HG03575 (cell line): ENCODE results near the gene PDE10A.
"Not testable (repeated sequence)": the region's sequence is repeated elsewhere in the genome, so short reads cannot be mapped to it uniquely, and the experiment has no call there.

Experiments used
- ATAC-seq: cut with Tn5 transposase; IDR thresholded peaks from one replicate; pipeline ENCODE4 v1.9.1; 2021; ENCODE audit not compliant: unreplicated experiment, insufficient number of reproducible peaks, low FRiP score; ENCODE audit errors: extremely low read depth

The PDE10A gene

GRCh38 chr6:165573671-165574070, 89.4 kb downstream of the PDE10A start:
- no peak for ATAC-seq

GRCh38 chr6:165571721-165572132, 91.3 kb downstream of the PDE10A start:
- ATAC-seq: peak; percentile 88

GRCh38 chr6:165571068-165571682, 91.9 kb downstream of the PDE10A start:
- ATAC-seq: no peak

GRCh38 chr6:165568326-165568725, 94.7 kb downstream of the PDE10A start:
- ATAC-seq: no peak

GRCh38 chr6:165566088-165566828, 96.8 kb downstream of the PDE10A start:
- no peak for ATAC-seq

- ATAC-seq: no peak
These were observed 100.5 kb downstream of the PDE10A start for GRCh38 chr6:165562421-165563090.

GRCh38 chr6:165559632-165560031, 103.4 kb downstream of the PDE10A start:
- no peak for ATAC-seq

- ATAC-seq: not testable (repeated sequence)
These were observed 104.9 kb downstream of the PDE10A start for GRCh38 chr6:165558097-165558496.

- ATAC-seq: no peak
These were observed 105.4 kb downstream of the PDE10A start for GRCh38 chr6:165557674-165558073.

GRCh38 chr6:165556116-165556843, 106.8 kb downstream of the PDE10A start:
- no peak for ATAC-seq

- not testable (repeated sequence) for ATAC-seq
These were observed 108.4 kb downstream of the PDE10A start for GRCh38 chr6:165554644-165555043.

GRCh38 chr6:165552248-165552736, 110.7 kb downstream of the PDE10A start:
- no peak for ATAC-seq

GRCh38 chr6:165551828-165552227, 111.2 kb downstream of the PDE10A start:
- ATAC-seq: no peak

GRCh38 chr6:165548450-165548849, 114.6 kb downstream of the PDE10A start:
- ATAC-seq: no peak

- no peak for ATAC-seq
These were observed 117.2 kb downstream of the PDE10A start for GRCh38 chr6:165545806-165546205.

- ATAC-seq: no peak
These were observed 119.3 kb downstream of the PDE10A start for GRCh38 chr6:165543781-165544180.

GRCh38 chr6:165536911-165537310, 126.1 kb downstream of the PDE10A start:
- no peak for ATAC-seq

- no peak for ATAC-seq
These were observed 143.7 kb downstream of the PDE10A start for GRCh38 chr6:165519316-165519715.

GRCh38 chr6:165515963-165516624, 146.9 kb downstream of the PDE10A start:
- no peak for ATAC-seq
